H9 (cell line): Measurements from ENCODE around the gene CERK. TPM values are rescaled to one million over a fixed set of nuclear protein-coding genes. Genes with fewer than 3 reads are reported as not detected.
A peak's percentile ranks its signal among the peaks of the same experiment; 100 is the strongest.

Source experiments
- DNase-seq: peaks from one replicate; pipeline ENCODE4 v3.0.0-alpha.2; 2017
- H2AFZ ChIP-seq: one replicate; pipeline ENCODE4 v1.6.1; 2013; ENCODE audit warnings: mild to moderate bottlenecking, low read length, control low read depth, moderate library complexity
- H2AK5ac ChIP-seq: 2 replicates; pipeline ENCODE4 v1.6.1; 2013; ENCODE audit warnings: low read length, control low read depth, mixed read lengths; ENCODE audit not compliant: insufficient read length
- H2BK120ac ChIP-seq: one replicate; pipeline ENCODE4 v1.6.1; 2013; ENCODE audit warnings: low read depth, mild to moderate bottlenecking, low read length, control low read depth, inconsistent platforms; ENCODE audit not compliant: poor library complexity, severe bottlenecking
- H2BK12ac ChIP-seq: 2 replicates; pipeline ENCODE4 v1.6.1; 2013; ENCODE audit warnings: low read length, control low read depth, mixed read lengths, low read depth; ENCODE audit not compliant: insufficient read length
- H2BK15ac ChIP-seq: 2 replicates; pipeline ENCODE4 v1.6.1; 2013; ENCODE audit warnings: low read depth, low read length, control low read depth
- H2BK20ac ChIP-seq: one replicate; pipeline ENCODE4 v1.6.1; 2013; ENCODE audit warnings: low read depth, mild to moderate bottlenecking, low read length, control low read depth, inconsistent platforms; ENCODE audit not compliant: poor library complexity, severe bottlenecking
- H2BK5ac ChIP-seq: 2 replicates; pipeline ENCODE4 v1.6.1; 2013; ENCODE audit warnings: low read length, control low read depth, mixed read lengths; ENCODE audit not compliant: insufficient read length
- H3K14ac ChIP-seq: 2 replicates; pipeline ENCODE4 v1.6.1; 2013; ENCODE audit warnings: low read length, control low read depth; ENCODE audit not compliant: insufficient read depth
- H3K18ac ChIP-seq: 2 replicates; pipeline ENCODE4 v1.6.1; 2013; ENCODE audit warnings: low read depth, mild to moderate bottlenecking, mixed read lengths, low read length, control low read depth; ENCODE audit not compliant: insufficient read length
- H3K23ac ChIP-seq: 2 replicates; pipeline ENCODE4 v1.6.1; 2013; ENCODE audit warnings: low read length, control low read depth, mixed read lengths, low read depth; ENCODE audit not compliant: insufficient read length
- H3K23me2 ChIP-seq: 2 replicates; pipeline ENCODE4 v1.6.1; 2013; ENCODE audit warnings: low read depth, mild to moderate bottlenecking, mixed read lengths, low read length, control low read depth; ENCODE audit not compliant: insufficient read length, poor library complexity, severe bottlenecking
- H3K27ac ChIP-seq: 2 replicates; pipeline ENCODE4 v1.5.1; 2013; ENCODE audit warnings: low read length, control low read depth, mixed read lengths, low read depth; ENCODE audit not compliant: insufficient read length
- H3K27me3 ChIP-seq: 2 replicates; pipeline ENCODE4 v1.6.1; 2013; ENCODE audit warnings: low read length, control low read depth, inconsistent platforms; ENCODE audit not compliant: insufficient read depth
- H3K4ac ChIP-seq: 2 replicates; pipeline ENCODE4 v1.6.1; 2013; ENCODE audit warnings: low read depth, mild to moderate bottlenecking, control low read depth, inconsistent platforms, low read length, moderate library complexity
- H3K4me1 ChIP-seq: 2 replicates; pipeline ENCODE4 v1.6.1; 2013; ENCODE audit warnings: low read length, control low read depth, inconsistent platforms; ENCODE audit not compliant: insufficient read depth
- H3K4me2 ChIP-seq: 2 replicates; pipeline ENCODE4 v1.6.1; 2013; ENCODE audit warnings: low read length, control low read depth, mixed read lengths; ENCODE audit not compliant: insufficient read length, insufficient read depth
- H3K56ac ChIP-seq: 2 replicates; pipeline ENCODE4 v1.6.1; 2013; ENCODE audit warnings: low read depth, mild to moderate bottlenecking, mixed read lengths, low read length, control low read depth; ENCODE audit not compliant: insufficient read length
- H3K79me1 ChIP-seq: 2 replicates; pipeline ENCODE4 v1.6.1; 2013; ENCODE audit warnings: low read depth, mild to moderate bottlenecking, moderate library complexity, low read length, control low read depth, inconsistent platforms; ENCODE audit not compliant: insufficient read depth, poor library complexity, severe bottlenecking
- H3K79me2 ChIP-seq: 2 replicates; pipeline ENCODE4 v1.6.1; 2013; ENCODE audit warnings: low read length, control low read depth, inconsistent platforms; ENCODE audit not compliant: insufficient read depth
- H3K9ac ChIP-seq: 2 replicates; pipeline ENCODE4 v1.6.1; 2013; ENCODE audit warnings: low read length, control low read depth, mixed read lengths; ENCODE audit not compliant: insufficient read length; ENCODE audit errors: extremely low read depth
- H3K9me3 ChIP-seq: one replicate; pipeline ENCODE4 v1.6.1; 2013; ENCODE audit warnings: low read depth, low read length, inconsistent platforms; ENCODE audit not compliant: control insufficient read depth
- H3T11ph ChIP-seq: one replicate; pipeline ENCODE4 v1.6.1; 2013; ENCODE audit warnings: mild to moderate bottlenecking, low read length, control low read depth, inconsistent platforms
- H4K20me1 ChIP-seq: one replicate; pipeline ENCODE4 v1.6.1; 2013; ENCODE audit not compliant: control insufficient read depth, insufficient read length, insufficient read depth
- H4K5ac ChIP-seq: 2 replicates; pipeline ENCODE4 v1.6.1; 2013; ENCODE audit warnings: low read depth, mild to moderate bottlenecking, mixed read lengths, low read length, control low read depth; ENCODE audit not compliant: insufficient read length
- H4K8ac ChIP-seq: replicated peaks from 2 replicates; pipeline ENCODE4 v1.6.1; 2013; ENCODE audit warnings: low read length, control low read depth, mixed read lengths, low read depth; ENCODE audit not compliant: insufficient read length
- H4K91ac ChIP-seq: 2 replicates; pipeline ENCODE4 v1.6.1; 2013; ENCODE audit warnings: low read depth, mild to moderate bottlenecking, moderate library complexity, mixed read lengths, low read length, control low read depth; ENCODE audit not compliant: insufficient read length
- H3K27ac Mint-ChIP-seq, 3 experiments: 2 replicates in 2 of 3; 3 replicates in 1 of 3; pipeline ENCODE4 v1.8.0; 2020 to 2021; ENCODE audit warnings: mixed read lengths in 3 of 3, mild to moderate bottlenecking in 1 of 3, moderate library complexity in 1 of 3
- H3K27me3 Mint-ChIP-seq: 2 replicates; pipeline ENCODE4 v1.8.0; 2021; ENCODE audit warnings: low read depth, mild to moderate bottlenecking, moderate library complexity, mixed read lengths
- H3K36me3 Mint-ChIP-seq, 3 experiments: 2 replicates in 2 of 3; 3 replicates in 1 of 3; pipeline ENCODE4 v1.8.0; 2020 to 2021; ENCODE audit warnings: low read depth in 3 of 3, mixed read lengths in 3 of 3; ENCODE audit not compliant: insufficient read depth in 1 of 3
- H3K4me1 Mint-ChIP-seq, 2 experiments: 2 replicates each; pipeline ENCODE4 v1.8.0; 2020; ENCODE audit warnings: mixed read lengths in 2 of 2
- H3K4me3 Mint-ChIP-seq, 2 experiments: 2 replicates in 1 of 2; 3 replicates in 1 of 2; pipeline ENCODE4 v1.8.0; 2020 to 2021; ENCODE audit warnings: mild to moderate bottlenecking in 2 of 2, mixed read lengths in 2 of 2, moderate library complexity in 1 of 2
- H3K9me3 Mint-ChIP-seq, 2 experiments: 2 replicates in 1 of 2; 3 replicates in 1 of 2; pipeline ENCODE4 v1.8.0; 2020; ENCODE audit warnings: mild to moderate bottlenecking in 2 of 2, mixed read lengths in 2 of 2, moderate library complexity in 1 of 2
- CTCF ChIP-seq: fragments of 200-600 bp; sonication (generic); conservative IDR thresholded peaks from 3 replicates; pipeline ENCODE4 v1.8.0; 2021; ENCODE audit warnings: antibody characterized with exemption, mild to moderate bottlenecking
- WGBS: extraction: QIAGEN DNeasy Blood & Tissue Kit; methylation state at CpG from one replicate; pipeline ENCODE4 v1.1.7; 2013; ENCODE audit warnings: missing lambda C conversion rate, low lambda C conversion rate, mixed read lengths; ENCODE audit not compliant: insufficient read length; ENCODE audit errors: extremely low coverage; 5-methylcytosine and 5-hydroxymethylcytosine counted together
- total RNA-seq: library from RNA; stranded (reverse); gene quantifications from 2 replicates; pipeline ENCODE4 v1.2.1, GENCODE V29; 2021

CERK gene
- total RNA-seq, 1 experiment from 2014 or later, result 47.1 TPM

- no peak overlapping the region for H3K56ac ChIP-seq
- H4K5ac ChIP-seq, result no peak overlapping the region
- H3K79me1 ChIP-seq, result no peaks in the 10 kb centered on the region
- H2AK5ac ChIP-seq, result no peak overlapping the region
- no peak overlapping the region for H3K4ac ChIP-seq
- H3K9me3 Mint-ChIP-seq, result peaks cover 5 to 6% of the 10 kb centered on the region in 2 experiments; a peak in 3 of 5 replicates
- no peak overlapping the region for H2BK5ac ChIP-seq
- no peak overlapping the region for H2BK120ac ChIP-seq
- H2BK15ac ChIP-seq, result no peak overlapping the region
- peaks cover 3 to 27% of the 10 kb centered on the region in 2 experiments for H3K4me1 Mint-ChIP-seq
- no peak overlapping the region for H4K91ac ChIP-seq
- H3K9me3 ChIP-seq, result no peaks in the 10 kb centered on the region
- no peak overlapping the region for H4K8ac ChIP-seq
- no peak overlapping the region for H3T11ph ChIP-seq
- no peak overlapping the region for H2BK20ac ChIP-seq
- TF ChIP-seq CTCF, result no peak
- no peaks in the 10 kb centered on the region for H3K27me3 ChIP-seq
- no peak overlapping the region for H3K27ac ChIP-seq
- no peak for DNase-seq
- H3K4me2 ChIP-seq, result no peak overlapping the region
- no peak overlapping the region for H3K14ac ChIP-seq
- no peaks in the 10 kb centered on the region for H3K27me3 Mint-ChIP-seq
- H2AFZ ChIP-seq, result no peak overlapping the region
- no peak overlapping the region; a peak in 1 of 5 replicates for H3K4me3 Mint-ChIP-seq
- H3K27ac Mint-ChIP-seq, result peak overlapping the region in 2 of 3 experiments; percentile 18 to 40; a peak in 1 of 7 replicates
- no CpG with 5 or more reads among the region's 11 CpGs for WGBS
- H3K23me2 ChIP-seq, result no peaks in the 10 kb centered on the region
- H3K23ac ChIP-seq, result no peak overlapping the region
- H4K20me1 ChIP-seq, result no peaks in the 10 kb centered on the region
- H3K18ac ChIP-seq, result no peak overlapping the region
- peaks cover 0 to 6% (median 5%) of the 10 kb centered on the region in 3 experiments; a peak in 3 of 7 replicates for H3K36me3 Mint-ChIP-seq
- H3K4me1 ChIP-seq, result no peaks in the 10 kb centered on the region
- H2BK12ac ChIP-seq, result no peak overlapping the region
- H3K9ac ChIP-seq, result no peak overlapping the region
- no peaks in the 10 kb centered on the region for H3K79me2 ChIP-seq
Observed at GRCh38 chr22:46639843-46640242, 98.2 kb downstream of the CERK start.
